ENCODE data around the gene GPER1. TPM values are rescaled to one million over a fixed set of nuclear protein-coding genes. Genes with fewer than 3 reads are reported as not detected.

The GPER1 gene
- total RNA-seq, 1 experiment from 2014 or later = not detected

GRCh38 chr7:1062296-1063294 is 25.3 kb upstream of the GPER1 start:
- peaks cover 0 to 4% (median 2%) of the 10 kb centered on the region in 3 experiments; a peak in 2 of 7 replicates for H3K36me3 Mint-ChIP-seq (ENCODE audit: insufficient read depth in 1 of 3, low read depth in 3 of 3)
- Histone ChIP-seq H4K20me1 (ENCODE audit: control insufficient read depth, insufficient read depth, insufficient read length) (no peaks in the 10 kb centered on the region), H2BK120ac (ENCODE audit: low read depth, low read length, poor library complexity, severe bottlenecking) (no peak overlapping the region), H2BK20ac (ENCODE audit: low read depth, low read length, poor library complexity, severe bottlenecking) (no peak overlapping the region), H2BK12ac (ENCODE audit: insufficient read length, low read depth, low read length) (no peak overlapping the region), H3K4ac (ENCODE audit: low read depth, low read length) (no peak overlapping the region), H3K4me2 (ENCODE audit: insufficient read depth, insufficient read length, low read length) (no peak overlapping the region), H3T11ph (ENCODE audit: low read length) (no peak overlapping the region), H2AK5ac (ENCODE audit: insufficient read length, low read length) (no peak overlapping the region), H3K79me1 (ENCODE audit: insufficient read depth, low read depth, low read length, poor library complexity, severe bottlenecking) (no peaks in the 10 kb centered on the region), H3K79me2 (ENCODE audit: insufficient read depth, low read length) (no peaks in the 10 kb centered on the region), H3K9ac (ENCODE audit: extremely low read depth, insufficient read length, low read length) (no peak overlapping the region), H2AFZ (ENCODE audit: low read length) (no peak overlapping the region), H2BK15ac (ENCODE audit: low read depth, low read length) (no peak overlapping the region), H3K14ac (ENCODE audit: insufficient read depth, low read length) (no peak overlapping the region), H2BK5ac (ENCODE audit: insufficient read length, low read length) (no peak overlapping the region), H3K23me2 (ENCODE audit: insufficient read length, low read depth, low read length, poor library complexity, severe bottlenecking) (no peaks in the 10 kb centered on the region), H3K27ac (ENCODE audit: insufficient read length, low read depth, low read length) (no peak overlapping the region), H4K91ac (ENCODE audit: insufficient read length, low read depth, low read length) (no peak overlapping the region), H3K9me3 (ENCODE audit: control insufficient read depth, low read depth, low read length) (no peaks in the 10 kb centered on the region), H3K23ac (ENCODE audit: insufficient read length, low read depth, low read length) (no peak overlapping the region), H3K27me3 (ENCODE audit: insufficient read depth, low read length) (no peaks in the 10 kb centered on the region), H4K5ac (ENCODE audit: insufficient read length, low read depth, low read length) (no peak overlapping the region), H3K4me1 (ENCODE audit: insufficient read depth, low read length) (no peaks in the 10 kb centered on the region), H4K8ac (replicated peaks; ENCODE audit: insufficient read length, low read depth, low read length) (no peak overlapping the region), H3K56ac (ENCODE audit: insufficient read length, low read depth, low read length) (no peak overlapping the region), H3K18ac (ENCODE audit: insufficient read length, low read depth, low read length) (no peak overlapping the region)
- TF ChIP-seq CTCF (conservative IDR thresholded peaks at IDR 0.05) = no peak
- no CpG with 5 or more reads among the region's 33 CpGs for WGBS (ENCODE audit: extremely low coverage, insufficient read length, low lambda C conversion rate)
- peaks cover 14 to 24% of the 10 kb centered on the region in 2 experiments for H3K4me1 Mint-ChIP-seq
- H3K27me3 Mint-ChIP-seq (ENCODE audit: low read depth) = peaks cover 3% of the 10 kb centered on the region
- no peak for DNase-seq
- H3K27ac Mint-ChIP-seq = peak overlapping the region in 1 of 3 experiments; percentile 18; a peak in 1 of 7 replicates
- H3K9me3 Mint-ChIP-seq = no peaks in the 10 kb centered on the region
- no peak overlapping the region for H3K4me3 Mint-ChIP-seq

Measured in H9 (cell line).